Activated naive CD8-positive, alpha-beta T cell treated with anti-CD3 and anti-CD28 coated beads, Interleukin-2, amount 50 U/mL, for 24 hours (primary cell): ENCODE measurements around the gene SPATS1.
"Not testable (repeated sequence)": the region's sequence is repeated elsewhere in the genome, so short reads cannot be mapped to it uniquely, and the experiment has no call there.

Experiments
- ATAC-seq: fragments of 150-1000 bp; cut with Tn5 transposase; one replicate; pipeline ENCODE4 v1.10.0; 2021
- DNase-seq: peaks from one replicate; pipeline ENCODE4 v3.0.0; 2021
- H3K27ac Mint-ChIP-seq: one replicate; pipeline ENCODE4 v1.8.0; 2021; ENCODE audit warnings: mild to moderate bottlenecking, mixed read lengths
- H3K27me3 Mint-ChIP-seq: one replicate; pipeline ENCODE4 v1.8.0; 2021; ENCODE audit warnings: mixed read lengths
- H3K36me3 Mint-ChIP-seq: one replicate; pipeline ENCODE4 v1.8.0; 2021; ENCODE audit warnings: low read depth, mixed read lengths
- H3K4me1 Mint-ChIP-seq: one replicate; pipeline ENCODE4 v1.8.0; 2021; ENCODE audit warnings: mixed read lengths
- H3K4me3 Mint-ChIP-seq: one replicate; pipeline ENCODE4 v1.8.0; 2021; ENCODE audit warnings: mild to moderate bottlenecking, moderate library complexity, mixed read lengths
- H3K9me3 Mint-ChIP-seq: one replicate; pipeline ENCODE4 v1.8.0; 2021; ENCODE audit warnings: mixed read lengths

Gene SPATS1

GRCh38 chr6:44327096-44327495 is 15.4 kb upstream of the SPATS1 start:
- DNase-seq (no peak), ATAC-seq (no peak)
- Mint-ChIP-seq H3K27me3 (peaks cover 19% of the 10 kb centered on the region), H3K36me3 (no peaks in the 10 kb centered on the region), H3K4me3 (no peak overlapping the region), H3K4me1 (no peaks in the 10 kb centered on the region), H3K27ac (no peak overlapping the region), H3K9me3 (no peaks in the 10 kb centered on the region)

DNA sequence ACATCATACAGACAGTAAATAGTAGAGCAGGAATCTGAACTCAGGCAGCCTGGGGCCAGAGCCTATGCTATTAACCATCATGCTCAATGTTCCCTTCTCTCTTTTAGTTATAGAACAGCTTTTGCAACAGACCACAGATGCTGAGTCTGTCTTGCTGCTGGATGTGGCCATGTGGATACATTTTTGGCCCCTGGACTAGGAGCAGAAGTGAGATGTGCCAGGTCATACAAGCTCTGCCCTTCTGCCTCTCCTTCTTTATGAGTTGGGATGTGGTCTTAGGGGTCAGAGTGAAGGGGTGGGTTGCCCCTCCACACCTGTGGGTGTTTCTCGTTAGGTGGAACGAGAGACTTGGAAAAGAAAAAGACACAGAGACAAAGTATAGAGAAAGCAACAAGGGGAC is 14.7 kb upstream of the SPATS1 start:
- ATAC-seq (no peak), DNase-seq (no peak)
- Mint-ChIP-seq H3K9me3 (no peaks in the 10 kb centered on the region), H3K27ac (no peak overlapping the region), H3K36me3 (no peaks in the 10 kb centered on the region), H3K27me3 (peaks cover 22% of the 10 kb centered on the region), H3K4me1 (no peaks in the 10 kb centered on the region), H3K4me3 (no peak overlapping the region)

DNA sequence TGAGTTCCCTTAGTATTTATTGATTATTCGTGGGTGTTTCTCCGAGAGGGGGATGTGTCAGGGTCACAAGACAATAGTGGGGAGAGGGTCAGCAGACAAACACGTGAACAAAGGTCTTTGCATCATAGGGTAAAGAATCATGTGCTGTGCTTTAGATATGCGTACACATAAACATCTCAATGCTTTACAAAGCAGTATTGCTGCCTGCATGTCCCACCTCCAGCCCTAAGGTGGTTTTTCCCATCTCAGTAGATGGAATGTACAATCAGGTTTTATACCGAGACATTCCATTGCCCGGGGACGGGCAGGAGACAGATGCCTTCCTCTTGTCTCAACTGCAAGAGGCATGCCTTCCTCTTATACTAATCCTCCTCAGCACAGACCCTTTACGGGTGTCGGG is 14.2 kb upstream of the SPATS1 start:
- not testable (repeated sequence) for H3K36me3 Mint-ChIP-seq, H3K4me1 Mint-ChIP-seq, H3K4me3 Mint-ChIP-seq, ATAC-seq, DNase-seq, H3K27ac Mint-ChIP-seq, H3K9me3 Mint-ChIP-seq
- H3K27me3 Mint-ChIP-seq, result peaks cover 20% of the 10 kb centered on the region

GRCh38 chr6:44329858-44330257 is 12.6 kb upstream of the SPATS1 start:
- H3K9me3 Mint-ChIP-seq, result no peaks in the 10 kb centered on the region
- H3K4me3 Mint-ChIP-seq, result no peak overlapping the region
- no peak overlapping the region for H3K27ac Mint-ChIP-seq
- DNase-seq (no peak), ATAC-seq (no peak)
- H3K4me1 Mint-ChIP-seq, result no peaks in the 10 kb centered on the region
- H3K27me3 Mint-ChIP-seq, result peaks cover 20% of the 10 kb centered on the region
- H3K36me3 Mint-ChIP-seq, result no peaks in the 10 kb centered on the region

DNA sequence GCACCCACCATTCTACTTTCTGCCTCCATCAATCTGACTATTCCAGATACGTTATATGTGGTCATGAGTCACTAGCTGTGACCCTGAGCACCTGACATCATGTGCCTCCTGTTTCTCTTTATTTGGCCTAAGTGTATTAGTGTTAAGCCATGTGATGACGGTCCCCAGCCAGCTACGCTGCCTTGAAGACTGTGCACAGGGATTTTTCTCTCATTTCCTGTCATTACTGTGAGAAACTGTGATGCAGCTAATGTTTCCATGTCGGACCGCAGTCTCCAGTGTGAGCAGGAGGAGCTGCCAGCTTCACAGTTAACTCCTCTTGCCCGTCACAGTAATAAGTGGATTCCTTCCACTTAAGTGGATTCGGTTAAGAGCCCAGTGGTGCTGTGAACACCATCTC is 9.9 kb upstream of the SPATS1 start:
- no peak for DNase-seq
- Mint-ChIP-seq H3K4me3 (no peak overlapping the region), H3K27me3 (peaks cover 20% of the 10 kb centered on the region), H3K9me3 (no peaks in the 10 kb centered on the region), H3K27ac (no peak overlapping the region), H3K36me3 (no peaks in the 10 kb centered on the region), H3K4me1 (no peaks in the 10 kb centered on the region)
- no peak for ATAC-seq

DNA sequence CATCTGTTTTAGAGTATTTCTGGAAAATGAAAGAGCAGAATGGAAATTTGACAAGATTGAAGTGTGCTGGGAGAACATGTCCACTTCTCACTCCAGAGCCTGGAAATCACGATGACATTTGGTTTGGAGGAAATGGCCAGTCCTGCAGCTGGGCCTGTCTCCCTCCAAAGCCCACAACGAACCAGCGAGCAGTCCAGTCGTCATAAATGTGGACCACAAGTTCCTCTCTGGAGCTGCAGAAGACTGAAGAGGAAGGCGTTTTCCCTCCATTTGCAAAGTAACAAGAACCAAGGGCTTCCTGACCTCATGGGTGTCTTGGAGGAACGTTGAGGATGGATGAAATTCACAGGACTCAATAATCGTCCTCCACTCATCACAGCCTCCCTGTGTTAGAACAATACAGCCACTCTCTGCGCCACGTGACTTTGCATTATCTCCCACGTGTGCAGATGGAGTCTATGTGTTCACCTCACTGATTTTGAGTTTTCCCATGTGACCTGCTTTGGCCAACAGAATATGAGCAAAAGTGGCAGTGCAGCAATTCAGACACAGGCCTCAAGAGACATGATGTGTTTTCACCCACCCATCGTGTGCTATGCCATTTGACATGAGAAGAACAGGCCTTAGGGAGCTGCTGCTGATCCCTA is 9.1 kb upstream of the SPATS1 start:
- no peaks in the 10 kb centered on the region for H3K36me3 Mint-ChIP-seq
- DNase-seq, result no peak
- no peak for ATAC-seq
- no peak overlapping the region for H3K4me3 Mint-ChIP-seq
- H3K4me1 Mint-ChIP-seq, result no peaks in the 10 kb centered on the region
- H3K9me3 Mint-ChIP-seq, result no peaks in the 10 kb centered on the region
- H3K27ac Mint-ChIP-seq, result no peak overlapping the region
- peaks cover 13% of the 10 kb centered on the region for H3K27me3 Mint-ChIP-seq

- DNase-seq (no peak), ATAC-seq (no peak)
- Mint-ChIP-seq H3K4me1 (no peaks in the 10 kb centered on the region), H3K27ac (no peak overlapping the region), H3K4me3 (no peak overlapping the region), H3K27me3 (peaks cover 10% of the 10 kb centered on the region), H3K36me3 (no peaks in the 10 kb centered on the region), H3K9me3 (no peaks in the 10 kb centered on the region)
Measured at GRCh38 chr6:44333942-44334341, 8.5 kb upstream of the SPATS1 start.

GRCh38 chr6:44335631-44336030 is 6.8 kb upstream of the SPATS1 start:
- Mint-ChIP-seq H3K4me1 (peaks cover 3% of the 10 kb centered on the region), H3K9me3 (no peaks in the 10 kb centered on the region), H3K4me3 (no peak overlapping the region), H3K27me3 (peaks cover 5% of the 10 kb centered on the region), H3K27ac (no peak overlapping the region), H3K36me3 (no peaks in the 10 kb centered on the region)
- no peak for DNase-seq
- no peak for ATAC-seq

DNA sequence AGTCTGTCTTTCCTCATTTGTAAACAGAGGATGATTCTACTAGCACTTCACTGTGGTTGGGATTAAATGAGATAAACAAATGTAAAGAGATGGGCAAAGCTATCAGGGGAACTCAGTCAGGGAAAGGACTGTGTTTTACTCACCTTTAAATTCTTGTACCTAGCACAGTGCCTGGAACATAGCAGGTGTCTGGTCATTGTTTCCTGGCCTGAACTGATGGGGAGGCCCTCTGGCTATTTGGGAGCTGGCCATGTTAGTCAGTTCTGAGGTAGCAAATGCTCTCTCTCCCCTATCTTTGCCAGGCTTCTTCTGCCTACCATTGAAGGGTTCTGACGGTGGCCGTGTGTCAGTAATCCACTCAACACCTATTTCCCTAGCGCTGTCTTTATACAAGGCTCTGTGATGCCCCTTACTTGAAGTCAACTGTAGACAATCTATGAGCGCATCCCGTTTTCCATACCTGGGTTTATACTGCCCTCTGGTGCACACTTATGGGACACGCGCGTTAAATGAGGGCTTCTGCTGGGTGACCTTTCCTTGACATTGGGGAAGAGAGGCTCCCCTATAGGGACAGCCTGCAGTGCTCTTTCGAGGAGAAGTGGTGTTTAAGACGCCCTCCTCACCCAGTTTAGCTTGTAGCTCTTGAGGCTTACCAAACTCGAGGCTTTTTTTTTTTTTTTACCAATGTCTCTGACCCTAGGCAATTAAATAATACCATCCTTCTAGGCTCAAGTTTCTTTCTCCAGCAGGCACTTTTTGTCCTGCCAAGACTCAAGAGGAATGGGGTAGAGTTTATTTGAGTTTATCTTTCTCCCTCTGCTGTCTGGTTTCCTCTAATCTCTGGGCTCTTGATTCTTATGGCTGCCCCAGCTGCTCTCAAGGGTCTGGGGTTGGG is 4.0 kb upstream of the SPATS1 start:
- Mint-ChIP-seq H3K9me3 (no peaks in the 10 kb centered on the region), H3K4me1 (peaks cover 3% of the 10 kb centered on the region), H3K27me3 (peaks cover 21% of the 10 kb centered on the region), H3K4me3 (no peak overlapping the region), H3K27ac (no peak overlapping the region), H3K36me3 (no peaks in the 10 kb centered on the region)
- DNase-seq (peak; percentile 66), ATAC-seq (peak; percentile 78)

DNA sequence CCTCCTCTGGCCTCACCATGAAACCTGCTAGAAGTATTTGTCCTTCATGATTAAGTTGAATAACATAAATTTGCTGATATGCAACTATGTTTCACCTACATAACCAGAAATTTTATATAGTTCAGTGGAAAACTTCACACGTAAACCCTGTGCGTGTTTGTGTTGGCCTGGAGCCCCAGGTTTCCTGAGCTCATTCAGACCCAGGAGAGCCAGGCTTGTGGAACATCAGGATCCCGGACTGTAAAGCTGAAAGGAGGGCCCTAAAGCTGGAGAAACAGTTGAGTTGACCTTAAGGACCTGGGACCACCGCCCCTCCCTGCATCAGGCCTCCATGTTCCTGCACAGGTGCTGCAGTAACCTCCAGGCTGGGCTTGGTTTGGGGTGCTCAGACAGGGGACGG is 3.1 kb upstream of the SPATS1 start:
- Mint-ChIP-seq H3K36me3 (no peaks in the 10 kb centered on the region), H3K27ac (no peak overlapping the region), H3K4me1 (peaks cover 3% of the 10 kb centered on the region), H3K9me3 (no peaks in the 10 kb centered on the region), H3K27me3 (peaks cover 29% of the 10 kb centered on the region), H3K4me3 (no peak overlapping the region)
- DNase-seq, result no peak
- ATAC-seq, result no peak

DNA sequence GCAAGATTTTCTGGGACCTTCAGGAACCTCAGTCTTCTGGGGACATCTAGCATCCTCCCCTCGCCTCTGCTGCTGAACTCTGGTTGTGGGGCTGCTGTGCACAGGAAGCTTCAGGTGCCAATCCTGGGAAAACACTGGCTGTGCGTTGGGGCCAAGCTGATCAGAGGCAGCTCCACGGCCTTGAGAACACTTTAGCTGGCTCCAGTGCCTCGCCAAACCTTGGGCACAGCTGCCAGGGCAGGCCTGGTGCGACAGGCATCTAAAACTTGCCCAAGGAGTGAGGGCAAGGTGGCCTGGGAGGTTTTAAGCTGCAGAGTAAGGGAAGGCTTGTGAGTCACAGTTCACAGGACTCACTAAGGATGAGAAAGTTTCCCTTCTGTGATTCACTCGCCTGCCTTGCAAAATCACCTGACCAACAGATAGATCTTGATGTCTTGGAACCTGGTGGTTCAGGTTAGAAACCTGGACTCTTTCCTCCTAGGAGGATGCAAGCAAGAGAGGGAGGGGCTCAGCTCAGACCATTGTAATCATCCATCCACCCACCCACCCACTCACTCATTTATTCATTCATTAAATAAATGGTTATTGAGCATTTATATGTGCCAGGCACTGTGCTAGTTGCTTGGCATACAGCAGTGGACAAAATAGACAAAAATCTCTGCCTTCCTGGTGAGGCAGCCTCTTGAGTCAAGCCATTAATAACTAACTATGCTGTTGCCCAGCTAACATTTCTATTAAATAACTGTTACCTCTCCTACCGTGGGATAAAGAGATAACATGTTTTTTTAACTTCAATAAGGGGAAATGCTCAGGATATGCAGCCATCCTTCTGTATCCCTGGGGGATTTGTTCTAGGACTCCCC is 2.5 kb upstream of the SPATS1 start:
- no peak overlapping the region for H3K4me3 Mint-ChIP-seq
- ATAC-seq (peak; percentile 67), DNase-seq (no peak)

GRCh38 chr6:44341095-44341890 is 1.2 kb upstream of the SPATS1 start:
- Mint-ChIP-seq H3K9me3 (no peaks in the 10 kb centered on the region), H3K27me3 (peaks cover 39% of the 10 kb centered on the region), H3K4me3 (no peak overlapping the region), H3K4me1 (peaks cover 3% of the 10 kb centered on the region), H3K36me3 (no peaks in the 10 kb centered on the region), H3K27ac (no peak overlapping the region)
- ATAC-seq (no peak), DNase-seq (no peak)

More for the DNA sequence above, 2.5 kb upstream of the SPATS1 start:
- Mint-ChIP-seq H3K4me1 (peaks cover 3% of the 10 kb centered on the region), H3K9me3 (no peaks in the 10 kb centered on the region), H3K27ac (no peak overlapping the region), H3K27me3 (peaks cover 34% of the 10 kb centered on the region), H3K36me3 (no peaks in the 10 kb centered on the region)

DNA sequence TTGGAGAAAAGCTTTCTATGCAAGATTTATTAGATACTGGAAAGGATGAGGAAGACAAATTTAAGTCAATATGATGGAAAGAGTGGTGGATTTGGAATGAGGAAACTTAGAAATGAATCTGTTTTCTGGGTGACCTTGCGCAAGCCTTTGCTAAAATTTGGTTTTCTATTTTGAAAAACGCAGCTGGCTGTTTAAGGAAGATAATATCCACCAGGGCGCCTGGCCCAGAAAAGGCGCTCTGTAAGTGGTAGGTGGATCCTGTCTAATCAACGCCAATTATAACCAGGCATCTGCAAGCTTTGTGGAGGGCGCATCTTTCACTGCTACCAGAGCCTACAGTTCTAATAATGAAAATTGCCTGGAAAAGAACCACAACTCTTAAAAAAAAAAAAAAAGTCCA is 398 bp upstream of the SPATS1 start:
- no peak overlapping the region for H3K4me3 Mint-ChIP-seq
- H3K27ac Mint-ChIP-seq, result no peak overlapping the region
- peaks cover 3% of the 10 kb centered on the region for H3K4me1 Mint-ChIP-seq
- H3K36me3 Mint-ChIP-seq, result no peaks in the 10 kb centered on the region
- DNase-seq (no peak), ATAC-seq (no peak)
- no peaks in the 10 kb centered on the region for H3K9me3 Mint-ChIP-seq
- H3K27me3 Mint-ChIP-seq, result peaks cover 46% of the 10 kb centered on the region

- peaks cover 41% of the 10 kb centered on the region for H3K27me3 Mint-ChIP-seq
- H3K27ac Mint-ChIP-seq, H3K4me3 Mint-ChIP-seq, H3K36me3 Mint-ChIP-seq, DNase-seq, ATAC-seq, H3K9me3 Mint-ChIP-seq, H3K4me1 Mint-ChIP-seq: not testable (repeated sequence)
Measured at GRCh38 chr6:44346818-44347217, 4.4 kb downstream of the SPATS1 start.
